Tibial artery (tissue), 4 donors: Measurements from ENCODE around the gene ARHGEF26.

Source experiments
- DNase-seq, 2 donors: peaks; one replicate each; pipeline ENCODE4 v3.0.0-alpha.2; 2019
- H3K27ac ChIP-seq, 2 donors: fragments of 200-600 bp; sonication (generic) in 1 of 2; 1 replicate in 1 of 2; 2 replicates in 1 of 2; pipeline ENCODE4 v1.5.1; 2018 to 2019; ENCODE audit warnings: mild to moderate bottlenecking in 1 of 2
- H3K27me3 ChIP-seq, 2 donors: fragments of 200-600 bp; sonication (generic) in 1 of 2; one replicate each; pipeline versions ENCODE4 v1.5.1 to v1.6.0; 2016 to 2019
- H3K36me3 ChIP-seq, 3 donors: fragments of 200-600 bp; sonication (generic) in 2 of 3; one replicate each; pipeline ENCODE4 v1.5.1; 2016 to 2019; ENCODE audit warnings: mild to moderate bottlenecking in 2 of 3
- H3K4me1 ChIP-seq, 4 donors: fragments of 200-600 bp; sonication (generic) in 2 of 4; 1 replicate in 3 of 4; 2 replicates in 1 of 4; pipeline ENCODE4 v1.5.1; 2016 to 2019
- H3K4me3 ChIP-seq, 2 donors: fragments of 200-600 bp; sonication (generic) in 1 of 2; 1 replicate in 1 of 2; 2 replicates in 1 of 2; pipeline ENCODE4 v1.5.1; 2018 to 2019; ENCODE audit warnings: mild to moderate bottlenecking in 2 of 2
- H3K9me3 ChIP-seq, 3 donors: fragments of 200-600 bp; sonication (generic) in 1 of 3; one replicate each; pipeline ENCODE4 v1.5.1; 2016 to 2019
- CTCF ChIP-seq, 2 experiments: fragments of 200-600 bp in 1 of 2; fragments of 450-650 bp in 1 of 2; IDR thresholded peaks; one replicate each; pipeline ENCODE4 v1.5.1; 2017 to 2019; ENCODE audit warnings: antibody characterized with exemption in 2 of 2, mild to moderate bottlenecking in 1 of 2, moderate library complexity in 1 of 2
- intact Hi-C: fragments of 100-400 bp; cut with DNase I; formaldehyde crosslinking; loops from one replicate; pipeline ENCODE4 v1.15.0; 2023; ENCODE audit warnings: low total_unique reads

Gene ARHGEF26

GRCh38 chr3:154290187-154290586 lies 169.0 kb downstream of the ARHGEF26 start:
- H3K9me3 ChIP-seq: no peaks in the 10 kb centered on the region
- DNase-seq: no peak
- H3K36me3 ChIP-seq: peaks cover 71 to 85% (median 72%) of the 10 kb centered on the region in 3 donors
- no peaks in the 10 kb centered on the region for H3K27me3 ChIP-seq
- no peak overlapping the region for H3K27ac ChIP-seq
- intact Hi-C loops: no loop called here
- no peak for TF ChIP-seq CTCF (IDR thresholded peaks at IDR 0.05)
- no peak overlapping the region for H3K4me3 ChIP-seq
- no peaks in the 10 kb centered on the region for H3K4me1 ChIP-seq

GRCh38 chr3:154294016-154294415 lies 172.8 kb downstream of the ARHGEF26 start:
- Histone ChIP-seq H3K27ac (no peak overlapping the region), H3K4me1 (no peaks in the 10 kb centered on the region), H3K36me3 (peaks cover 63 to 88% (median 87%) of the 10 kb centered on the region in 3 donors), H3K9me3 (no peaks in the 10 kb centered on the region), H3K4me3 (no peak overlapping the region), H3K27me3 (no peaks in the 10 kb centered on the region)
- TF ChIP-seq CTCF (IDR thresholded peaks at IDR 0.05): no peak
- no peak for DNase-seq
- intact Hi-C loops: no loop called here

- Histone ChIP-seq H3K4me3 (no peak overlapping the region), H3K36me3 (peaks cover 55 to 90% (median 89%) of the 10 kb centered on the region in 3 donors), H3K9me3 (no peaks in the 10 kb centered on the region), H3K27me3 (no peaks in the 10 kb centered on the region), H3K27ac (no peak overlapping the region), H3K4me1 (no peaks in the 10 kb centered on the region)
- no peak for DNase-seq
- TF ChIP-seq CTCF (IDR thresholded peaks at IDR 0.05): no peak
- intact Hi-C loops: no loop called here
Measured at GRCh38 chr3:154301561-154301960, 180.4 kb downstream of the ARHGEF26 start.

- intact Hi-C loops: no loop called here
- Histone ChIP-seq H3K36me3 (peaks cover 57 to 81% (median 77%) of the 10 kb centered on the region in 3 donors), H3K4me3 (no peak overlapping the region), H3K27me3 (no peaks in the 10 kb centered on the region), H3K27ac (no peak overlapping the region), H3K9me3 (no peaks in the 10 kb centered on the region), H3K4me1 (peaks cover 0 to 4% (median 0%) of the 10 kb centered on the region in 4 donors)
- no peak for TF ChIP-seq CTCF (IDR thresholded peaks at IDR 0.05)
- DNase-seq: no peak
Measured at GRCh38 chr3:154304116-154304786, 183.1 kb downstream of the ARHGEF26 start.

GRCh38 chr3:154304936-154305335 lies 183.7 kb downstream of the ARHGEF26 start:
- Histone ChIP-seq H3K36me3 (peaks cover 53 to 74% (median 72%) of the 10 kb centered on the region in 3 donors), H3K4me1 (peaks cover 0 to 4% (median 0%) of the 10 kb centered on the region in 4 donors), H3K27me3 (no peaks in the 10 kb centered on the region), H3K9me3 (no peaks in the 10 kb centered on the region), H3K27ac (no peak overlapping the region), H3K4me3 (no peak overlapping the region)
- TF ChIP-seq CTCF (IDR thresholded peaks at IDR 0.05): no peak
- intact Hi-C loops: no loop called here
- DNase-seq: no peak
